Middle frontal gyrus (tissue), 1 donor: Measurements from ENCODE around the gene CEBPA.
"Not testable (repeated sequence)": the region's sequence is repeated elsewhere in the genome, so short reads cannot be mapped to it uniquely, and the experiment has no call there.

Source experiments
- DNase-seq: peaks from one replicate; pipeline ENCODE4 v3.0.0-alpha.2; 2015; ENCODE audit warnings: low spot score; ENCODE audit errors: extremely low spot score

The CEBPA gene

DNA sequence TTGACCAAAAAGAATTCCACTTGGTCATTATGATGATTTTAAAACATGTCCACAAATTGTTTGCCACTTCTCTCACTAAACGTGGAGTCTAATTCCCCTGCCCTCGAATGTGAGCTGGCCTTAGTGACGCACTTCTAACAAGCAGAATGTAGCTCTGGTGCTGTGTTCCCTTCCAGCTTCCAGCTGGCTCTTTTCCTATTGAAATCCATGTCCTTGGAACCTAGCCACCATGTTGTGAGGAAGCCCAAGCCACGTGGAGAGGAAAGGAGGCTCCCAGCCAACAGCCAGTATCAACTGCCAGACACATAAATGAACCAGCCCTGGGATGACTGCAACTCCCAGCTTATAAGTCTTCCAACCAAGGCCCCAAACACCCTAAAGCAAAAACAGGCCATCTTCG, 23.6 kb upstream of the CEBPA start:
- DNase-seq = no peak

DNA sequence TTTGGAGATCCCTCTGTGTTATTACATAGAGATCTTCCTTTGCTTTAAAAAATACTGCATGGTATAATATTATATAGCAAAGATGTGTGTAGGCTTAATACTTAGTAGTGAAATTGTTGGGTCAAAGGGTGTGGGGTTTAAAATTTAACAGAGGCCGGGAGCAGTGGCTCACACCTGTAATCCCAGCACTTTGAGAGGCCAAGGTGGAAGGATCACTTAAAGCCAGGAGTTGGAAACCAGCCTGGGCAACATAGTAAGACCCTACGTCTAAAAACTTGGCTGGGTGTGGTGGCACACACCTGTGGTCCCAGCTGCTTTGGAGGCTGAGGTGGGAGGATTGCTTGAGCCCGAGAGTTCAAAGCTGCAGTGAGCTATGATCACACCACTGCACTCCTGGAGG, 22.3 kb upstream of the CEBPA start:
- DNase-seq = no peak

DNA sequence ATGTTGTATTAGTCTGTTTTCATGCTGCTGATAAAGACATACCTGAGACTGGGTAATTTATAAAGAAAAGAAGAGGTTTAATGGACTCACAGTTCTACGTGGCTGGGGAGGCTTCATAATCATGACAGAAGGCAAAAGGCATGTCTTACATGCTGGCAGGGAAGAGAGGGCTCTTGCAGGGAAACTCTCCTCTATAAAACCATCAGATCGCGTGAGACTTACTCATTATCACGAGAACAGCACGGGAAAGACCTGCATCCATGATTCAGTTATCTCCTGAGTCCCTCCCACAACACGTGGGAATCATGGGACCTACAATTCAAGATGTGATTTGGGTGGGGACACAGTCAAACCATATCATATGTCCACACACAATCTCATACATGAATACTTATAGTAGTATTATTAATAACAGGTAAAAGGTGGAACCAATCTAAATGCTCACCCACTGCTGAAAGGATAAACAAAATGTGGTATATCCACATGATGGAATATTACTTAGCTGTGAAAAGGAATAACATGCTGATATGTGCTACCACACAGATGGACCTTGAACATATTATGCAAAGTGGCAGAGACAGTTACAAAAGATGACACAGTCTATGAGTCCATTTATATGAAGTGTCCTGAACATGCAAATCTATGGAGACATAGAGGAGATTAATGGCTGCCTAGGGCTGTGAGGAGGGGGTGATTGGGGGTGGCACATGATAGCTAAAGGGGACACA, 20.9 kb upstream of the CEBPA start:
- no peak for DNase-seq

DNA sequence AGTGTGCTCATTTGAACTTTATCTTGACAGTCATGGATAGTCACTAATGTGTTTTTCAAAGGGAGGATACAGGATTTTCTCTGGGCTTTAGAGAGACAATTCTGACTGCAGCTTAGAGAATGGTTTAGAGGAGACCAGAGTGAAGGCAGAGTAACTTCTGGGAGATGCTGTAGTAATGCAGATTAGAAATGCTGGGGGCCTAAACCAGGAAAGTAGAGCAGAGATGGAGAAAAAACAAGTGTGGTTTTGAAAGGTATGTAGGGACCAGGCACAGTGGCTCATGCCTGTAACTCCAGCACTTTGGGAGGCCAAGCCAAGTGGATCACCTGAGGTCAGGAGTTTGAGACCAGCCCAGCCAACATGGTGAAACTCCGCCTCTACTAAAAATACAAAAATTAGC, 18.3 kb upstream of the CEBPA start:
- DNase-seq = no peak

DNA sequence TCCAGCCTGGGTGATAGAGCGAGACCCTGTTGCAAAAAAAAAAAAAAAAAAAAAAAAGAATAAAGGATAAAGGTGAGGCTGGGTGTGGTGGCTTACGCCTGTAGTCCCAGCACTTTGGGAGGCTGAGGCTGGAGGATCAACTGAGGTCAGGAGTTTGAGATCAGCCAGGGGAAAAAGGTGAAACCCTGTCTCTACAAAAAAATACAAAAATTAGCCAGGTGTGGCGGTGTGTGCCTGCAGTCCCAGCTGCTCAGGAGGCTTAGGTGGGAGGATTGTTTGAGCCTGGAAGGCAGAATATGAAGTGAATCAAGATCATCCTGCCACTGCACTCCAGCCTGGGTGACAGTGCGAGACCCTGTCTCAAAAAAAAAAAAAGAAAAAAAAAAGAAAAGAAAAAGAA, 15.7 kb upstream of the CEBPA start:
- DNase-seq = not testable (repeated sequence)

DNA sequence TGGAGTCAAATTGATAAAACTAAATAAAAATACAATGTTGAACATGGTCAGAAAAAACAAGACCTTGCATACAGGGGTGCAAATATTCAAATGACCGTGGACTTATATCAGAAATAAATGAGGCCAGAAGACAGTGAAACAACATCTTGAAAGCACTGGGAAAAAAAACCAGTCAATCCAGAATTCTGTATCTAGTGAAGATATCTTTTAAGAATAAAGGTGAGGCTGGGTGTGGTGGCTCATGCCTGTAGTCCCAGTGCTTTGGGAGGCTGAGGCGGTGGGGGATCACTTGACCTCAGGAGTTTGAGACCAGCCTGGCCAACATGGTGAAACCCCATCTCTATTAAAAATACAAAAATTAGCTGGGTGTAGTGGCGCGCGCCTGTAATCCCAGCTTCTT, 15.2 kb upstream of the CEBPA start:
- DNase-seq = no peak

DNA sequence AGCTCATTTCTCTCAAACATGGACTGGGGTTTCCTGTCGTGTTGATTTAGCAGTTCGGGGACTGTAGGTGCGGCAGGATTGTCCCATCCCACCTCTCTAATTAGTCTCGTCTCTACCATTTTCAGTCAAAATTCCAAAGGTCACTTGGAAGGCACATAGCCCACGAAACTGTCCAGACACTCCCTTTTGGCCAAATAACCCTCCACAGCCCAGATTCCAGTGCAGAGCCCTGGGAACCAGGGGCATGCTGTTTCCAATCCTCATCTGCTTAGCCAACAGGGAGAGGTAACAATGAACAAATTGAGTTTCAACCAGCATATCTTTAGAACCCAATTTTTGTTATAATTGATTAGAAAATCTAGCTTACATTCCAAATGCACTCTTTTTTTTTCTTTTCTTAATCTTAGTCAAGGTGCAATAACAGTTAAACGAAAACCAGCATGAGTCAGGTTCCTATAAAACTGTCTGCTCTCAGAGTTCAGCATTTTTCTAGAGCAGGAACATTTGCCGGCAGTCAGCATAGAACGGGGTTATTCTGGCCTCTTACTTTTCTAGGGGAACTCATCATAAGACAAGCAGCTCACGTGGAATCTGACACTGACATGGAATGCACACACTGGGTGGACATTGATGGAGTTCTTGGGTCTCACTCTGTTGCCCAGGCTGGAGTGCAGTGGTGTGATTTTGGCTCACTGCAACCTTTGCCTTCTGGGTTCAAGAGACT, 14.4 kb upstream of the CEBPA start:
- no peak for DNase-seq

DNA sequence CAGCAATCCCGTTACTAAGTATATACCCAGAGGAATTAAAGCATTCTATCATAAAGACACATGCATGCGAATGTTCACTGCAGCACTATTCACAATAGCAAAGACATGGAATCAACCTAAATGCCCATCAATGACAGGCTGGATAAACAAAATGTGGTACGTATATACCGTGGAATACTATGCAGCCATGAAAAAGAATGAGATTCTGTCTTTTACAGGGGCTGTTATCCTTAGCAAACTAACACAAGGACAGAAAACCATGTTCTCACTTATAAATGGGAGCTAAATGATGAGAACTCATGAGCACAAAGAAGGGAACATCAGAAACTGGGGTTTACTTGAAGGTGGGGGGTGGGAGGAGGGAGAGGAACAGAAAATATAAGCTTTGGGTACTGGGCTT, 10.5 kb upstream of the CEBPA start:
- DNase-seq = not testable (repeated sequence)

DNA sequence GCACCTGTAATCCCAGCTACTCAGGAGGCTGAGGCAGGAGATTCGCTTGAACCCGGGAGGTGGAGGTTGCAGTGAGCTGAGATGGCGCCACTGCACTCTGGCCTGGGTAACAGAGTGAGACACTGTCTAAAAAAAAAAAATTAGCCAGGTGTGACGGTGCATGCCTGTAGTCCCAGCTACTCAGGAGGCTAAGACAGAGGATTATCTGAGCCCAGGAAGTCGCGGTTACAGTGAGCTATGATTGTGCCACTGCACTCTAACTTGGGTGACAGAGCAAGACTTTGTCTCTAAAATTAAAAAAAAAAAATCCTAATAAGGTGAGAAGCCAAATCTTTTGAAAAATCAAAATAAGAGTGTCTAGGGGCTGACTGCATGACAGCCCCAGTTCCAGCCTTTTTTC, 9.7 kb upstream of the CEBPA start:
- no peak for DNase-seq

DNA sequence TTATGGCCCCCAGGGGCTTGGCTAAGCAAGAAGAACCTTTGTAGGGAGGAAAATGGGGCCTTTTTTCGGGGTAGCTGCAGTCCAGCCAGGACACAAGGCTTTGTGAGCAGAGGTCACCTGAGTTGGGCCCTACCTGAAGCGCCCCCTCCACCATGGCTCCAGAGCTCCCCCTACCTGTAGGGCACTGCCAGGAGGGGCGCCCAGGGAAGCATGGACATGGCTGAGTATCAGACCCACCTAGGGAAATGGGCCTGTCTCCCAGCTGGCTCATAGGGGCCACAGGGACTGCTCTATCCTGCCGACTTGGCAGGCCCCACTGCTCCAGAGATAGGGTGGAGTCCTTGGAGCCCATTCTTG, 9.0 kb upstream of the CEBPA start:
- no peak for DNase-seq

DNA sequence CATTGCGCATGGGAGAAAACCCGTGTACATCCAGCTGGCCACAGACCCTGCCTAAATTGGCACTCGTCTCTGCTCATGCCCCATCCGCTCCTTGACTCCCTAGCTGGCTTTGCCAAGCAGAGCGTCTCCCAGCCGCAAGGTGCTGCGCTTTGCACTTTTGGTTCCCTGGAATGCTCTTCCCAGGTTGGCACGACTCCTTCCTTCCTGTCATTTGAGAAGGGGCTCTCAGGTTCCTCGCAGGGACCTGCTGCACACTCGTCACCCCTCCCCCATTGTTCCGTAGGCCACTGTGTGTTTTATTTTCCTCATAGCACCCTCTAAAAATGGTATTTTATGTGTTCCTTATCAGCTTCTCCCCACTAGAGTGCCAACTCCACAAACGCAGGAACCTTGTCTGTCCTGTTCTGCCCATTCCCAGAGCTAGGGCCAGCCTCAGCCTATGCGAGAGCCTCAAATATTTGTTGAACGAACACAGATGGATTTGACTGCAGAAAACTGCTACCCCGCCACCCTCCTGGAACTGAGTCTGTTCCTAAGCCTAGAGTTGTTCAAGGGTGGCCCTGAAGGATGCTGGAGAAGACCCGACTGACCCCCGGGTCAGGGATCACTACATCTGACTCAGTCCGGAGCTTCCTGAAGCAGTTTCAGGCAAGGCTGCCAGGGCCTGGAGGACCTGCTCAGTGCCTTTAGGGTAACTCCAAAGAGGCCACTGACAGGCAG, 8.4 kb upstream of the CEBPA start:
- DNase-seq = no peak

DNA sequence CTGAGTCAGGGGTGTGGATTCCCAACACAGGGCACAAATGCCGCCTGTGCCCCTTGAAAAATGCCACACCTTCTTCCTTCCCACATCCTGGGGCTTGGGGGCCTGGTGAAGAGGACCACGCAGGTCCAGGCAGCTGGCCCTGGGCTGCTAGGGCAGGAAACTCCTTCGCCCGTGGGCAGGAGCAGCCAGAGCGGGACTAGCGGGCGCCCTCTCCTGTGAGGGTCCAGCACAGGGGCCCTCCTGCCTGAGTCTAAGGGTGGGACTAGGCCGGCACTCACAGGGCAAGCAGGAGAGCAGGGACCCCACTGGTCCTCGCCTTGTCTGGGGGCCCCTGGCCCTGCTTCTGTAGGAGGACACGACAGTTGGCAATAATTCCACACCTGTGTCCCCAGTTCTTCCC, 7.5 kb upstream of the CEBPA start:
- no peak for DNase-seq

DNA sequence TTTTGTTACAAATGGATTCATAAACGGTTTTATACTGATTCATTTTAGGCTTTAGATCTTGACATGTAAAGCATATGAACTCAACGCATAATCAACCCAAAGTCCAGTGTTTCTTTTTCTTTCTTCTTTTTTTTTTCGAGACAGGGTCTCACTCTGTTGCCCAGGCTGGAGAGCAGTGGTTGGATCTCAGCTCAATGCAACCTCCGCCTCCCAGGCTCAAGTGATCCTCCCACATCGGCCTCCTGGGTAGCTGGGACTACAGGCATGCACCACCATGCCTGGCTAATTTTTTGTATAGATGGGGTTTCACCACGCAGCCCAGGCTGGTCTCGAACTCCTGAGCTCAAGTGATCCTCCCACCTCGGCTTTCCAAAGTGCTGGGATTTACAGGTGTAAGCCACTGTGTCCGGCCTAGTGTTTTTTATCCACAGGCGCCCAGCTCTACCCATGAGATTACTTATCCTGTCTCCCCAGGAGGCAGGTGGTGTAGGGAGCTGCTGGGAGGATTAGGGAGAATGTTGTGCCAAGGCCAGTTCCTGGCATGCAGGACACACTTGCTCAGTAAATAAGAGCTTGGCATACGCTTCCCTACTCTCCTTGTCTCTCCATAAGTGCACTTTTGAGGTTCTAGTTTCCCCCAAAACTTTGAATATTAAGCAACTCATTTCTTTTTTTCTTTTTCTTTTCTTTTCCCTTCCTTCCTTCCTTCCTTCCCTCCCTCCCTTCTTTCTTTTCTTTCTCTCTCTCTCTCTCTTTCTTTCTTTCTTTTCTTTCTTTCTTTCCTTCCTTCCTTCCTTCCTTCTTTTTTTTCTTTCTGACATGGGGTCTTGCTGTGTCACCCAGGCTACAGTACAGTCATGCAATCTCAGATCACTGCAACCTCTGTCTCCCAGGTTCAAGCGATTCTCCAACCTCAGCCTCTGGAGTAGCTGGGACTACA, 4.8 kb upstream of the CEBPA start:
- no peak for DNase-seq

DNA sequence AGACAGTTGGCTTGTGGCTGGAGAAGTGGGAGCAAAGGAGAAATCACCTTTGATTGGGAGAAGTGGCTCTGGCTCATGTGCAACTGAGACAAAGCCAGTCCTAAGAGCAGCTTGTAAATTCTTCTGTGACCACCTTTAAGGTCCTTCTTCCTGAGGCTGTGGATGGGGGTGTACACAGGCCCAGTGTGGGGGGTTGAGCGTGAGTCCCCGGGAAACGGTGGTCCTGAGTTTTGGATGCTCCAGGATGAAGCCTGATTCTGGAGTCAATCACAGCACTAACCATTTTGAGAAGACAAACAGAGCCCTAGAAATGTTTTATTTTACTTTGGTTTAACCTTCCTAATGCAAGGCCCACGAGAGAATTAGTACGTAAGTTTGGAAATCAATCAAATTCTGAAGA, 3.9 kb upstream of the CEBPA start:
- DNase-seq = no peak

DNA sequence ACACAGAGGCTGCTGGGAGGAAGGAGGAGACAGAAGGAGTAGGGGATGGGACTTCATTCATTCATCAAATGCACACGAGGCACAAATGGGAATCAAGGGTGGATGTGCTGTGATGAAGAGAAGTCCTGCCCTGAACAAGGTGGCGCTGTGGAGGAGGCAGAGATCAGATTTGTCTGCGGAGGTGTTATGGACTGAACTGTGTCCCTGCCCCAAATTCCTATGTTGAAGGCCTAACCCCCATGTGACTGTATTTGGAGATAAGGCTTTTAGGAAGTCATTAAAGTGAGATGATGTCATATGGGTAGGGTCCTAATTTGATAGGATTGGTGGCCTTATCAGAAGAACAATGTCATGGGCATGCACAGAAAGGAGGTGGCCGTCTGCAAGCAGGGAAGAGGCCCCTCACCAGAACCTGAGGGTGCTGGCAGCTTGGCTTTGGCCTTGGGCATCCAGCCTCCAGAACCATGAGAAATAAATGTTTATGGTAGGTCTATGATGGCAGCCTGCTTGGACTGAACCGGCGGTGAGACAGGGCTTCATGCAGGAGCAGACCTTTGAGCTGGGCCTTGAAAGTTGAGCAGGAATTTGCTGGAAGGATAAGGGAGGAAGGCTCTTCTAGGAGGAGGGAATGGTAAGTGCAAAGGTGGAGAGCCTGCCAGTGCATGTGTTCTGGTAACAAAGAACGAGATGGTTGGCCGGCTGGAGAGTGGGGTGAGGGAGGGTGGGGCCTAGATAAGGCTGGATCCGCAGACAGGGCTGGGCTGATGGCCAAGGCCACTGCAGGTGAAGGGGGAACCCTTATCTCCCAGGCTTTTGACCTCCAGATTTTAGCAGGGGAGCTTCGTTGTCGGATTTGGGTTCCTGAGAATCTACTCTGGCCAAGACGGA, 2.7 kb upstream of the CEBPA start:
- no peak for DNase-seq

DNA sequence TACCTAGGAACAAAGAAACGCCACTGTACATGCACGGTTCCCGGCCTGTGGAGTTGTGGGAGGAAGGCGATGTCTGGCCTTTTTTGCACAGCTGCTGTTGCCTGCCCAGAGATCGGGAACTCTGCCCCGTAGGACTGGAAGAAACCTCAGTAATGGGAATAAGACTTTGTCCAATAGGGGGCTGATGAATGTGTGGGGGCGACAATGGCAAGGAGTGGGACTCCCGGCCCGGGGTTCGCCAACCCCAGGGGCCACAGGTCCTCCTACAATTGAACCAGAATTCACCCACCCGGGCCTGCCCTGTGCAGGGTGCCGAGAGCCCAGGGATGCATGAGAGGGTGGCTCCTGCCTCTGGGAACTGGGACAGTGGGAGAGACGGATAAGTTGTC, 2.0 kb upstream of the CEBPA start:
- no peak for DNase-seq

DNA sequence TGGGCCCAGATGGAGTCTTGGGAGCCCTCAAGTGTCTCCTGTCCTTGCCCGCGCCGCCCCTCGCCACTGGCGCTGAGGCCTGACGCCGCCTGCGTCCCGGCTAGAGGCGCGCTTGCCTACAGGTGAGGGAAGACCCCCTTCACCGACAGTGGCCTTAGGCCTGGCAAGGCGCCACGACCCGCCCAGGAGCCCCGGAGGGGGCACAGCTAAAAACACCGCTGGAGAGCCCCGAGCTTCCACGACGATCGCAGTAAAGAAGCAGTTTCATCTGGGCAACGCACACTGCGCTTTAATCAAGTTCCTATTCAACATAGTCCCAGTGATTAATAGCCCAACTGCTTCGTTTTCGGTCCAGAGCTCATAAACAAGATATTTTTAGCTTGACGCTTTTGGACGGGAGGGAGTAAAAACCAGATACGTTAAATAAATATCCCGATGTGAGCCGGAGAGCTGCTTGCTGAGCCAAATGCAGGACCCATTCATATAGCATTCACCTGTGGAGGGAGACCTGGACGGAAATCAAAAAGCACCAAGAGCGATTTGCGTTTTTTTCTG, 1.5 kb upstream of the CEBPA start:
- no peak for DNase-seq

DNA sequence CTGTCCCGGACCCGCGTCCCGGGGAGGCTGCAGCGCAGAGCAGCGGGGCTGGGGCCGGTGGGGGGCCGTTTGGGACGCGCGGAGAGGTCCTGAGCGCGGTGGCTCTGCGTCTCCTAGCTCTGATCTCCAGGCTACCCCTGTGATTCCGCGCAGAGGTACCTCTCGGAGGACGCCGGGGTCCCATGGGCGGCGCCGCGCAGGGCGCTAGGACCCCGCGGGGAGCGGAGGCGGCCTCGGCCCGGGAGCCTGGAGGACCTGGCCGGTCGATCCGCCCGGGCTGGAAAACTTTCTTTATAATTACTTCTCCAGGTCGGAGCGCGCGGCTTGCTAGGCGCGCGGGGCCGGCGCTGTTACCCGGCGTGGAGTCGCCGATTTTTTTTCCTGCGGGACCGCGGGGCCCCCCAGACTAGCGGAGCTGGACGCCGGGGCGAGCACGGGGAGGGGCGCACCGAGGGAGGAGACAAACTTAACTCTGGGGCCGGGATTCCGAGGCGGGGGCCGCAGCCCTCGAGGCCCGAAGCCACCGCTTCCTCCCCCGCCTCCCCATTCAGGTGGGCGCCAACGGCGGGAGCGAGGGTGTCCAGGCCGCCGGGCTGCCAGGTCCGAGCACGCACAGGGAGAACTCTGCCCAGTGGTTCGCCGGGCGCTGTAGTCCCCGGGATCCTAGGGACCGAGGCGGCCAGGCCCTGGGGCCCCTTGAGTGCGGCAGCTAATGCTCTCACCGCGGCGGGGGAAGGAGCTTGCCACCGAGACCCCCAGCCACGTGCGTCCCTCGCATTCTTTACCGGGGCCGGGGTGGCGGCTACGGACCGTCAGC, 848 bp upstream of the CEBPA start:
- no peak for DNase-seq

DNA sequence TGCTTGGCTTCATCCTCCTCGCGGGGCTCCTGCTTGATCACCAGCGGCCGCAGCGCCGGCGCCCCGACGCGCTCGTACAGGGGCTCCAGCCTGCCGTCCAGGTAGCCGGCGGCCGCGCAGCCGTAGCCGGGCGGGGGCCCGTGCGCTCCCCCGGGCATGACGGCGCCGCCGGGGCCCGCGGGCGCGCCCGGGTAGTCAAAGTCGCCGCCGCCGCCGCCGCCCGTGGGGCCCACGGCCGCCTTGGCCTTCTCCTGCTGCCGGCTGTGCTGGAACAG, 497 bp downstream of the CEBPA start:
- no peak for DNase-seq
